ENCODE measurements around the gene GABRB1.

DNA sequence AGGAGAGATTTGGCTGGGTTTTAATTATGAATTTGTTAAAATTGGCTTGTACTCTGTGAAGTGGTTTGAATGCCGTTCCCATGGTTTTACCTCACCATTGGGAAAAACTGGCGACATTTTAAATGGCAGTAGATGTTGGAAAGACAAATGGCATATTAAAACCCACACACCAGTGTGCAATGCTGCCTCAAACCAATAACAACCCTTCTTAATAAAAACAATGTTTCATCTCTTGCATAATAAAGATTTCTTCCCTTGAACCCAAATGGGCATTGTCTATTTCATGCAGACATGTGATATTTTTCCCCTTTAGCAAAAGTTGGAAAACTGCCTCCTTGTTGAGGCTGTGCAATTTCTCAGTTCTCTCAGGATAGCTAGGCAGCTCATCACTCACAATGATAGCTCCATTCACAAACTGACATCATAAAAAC is 33.7 kb downstream of the GABRB1 start:
- TF ChIP-seq EZH2 (optimal IDR thresholded peaks at IDR 0.05; ENCODE audit: low read depth, low read length): no peak
- TF ChIP-seq, protein P1, sequence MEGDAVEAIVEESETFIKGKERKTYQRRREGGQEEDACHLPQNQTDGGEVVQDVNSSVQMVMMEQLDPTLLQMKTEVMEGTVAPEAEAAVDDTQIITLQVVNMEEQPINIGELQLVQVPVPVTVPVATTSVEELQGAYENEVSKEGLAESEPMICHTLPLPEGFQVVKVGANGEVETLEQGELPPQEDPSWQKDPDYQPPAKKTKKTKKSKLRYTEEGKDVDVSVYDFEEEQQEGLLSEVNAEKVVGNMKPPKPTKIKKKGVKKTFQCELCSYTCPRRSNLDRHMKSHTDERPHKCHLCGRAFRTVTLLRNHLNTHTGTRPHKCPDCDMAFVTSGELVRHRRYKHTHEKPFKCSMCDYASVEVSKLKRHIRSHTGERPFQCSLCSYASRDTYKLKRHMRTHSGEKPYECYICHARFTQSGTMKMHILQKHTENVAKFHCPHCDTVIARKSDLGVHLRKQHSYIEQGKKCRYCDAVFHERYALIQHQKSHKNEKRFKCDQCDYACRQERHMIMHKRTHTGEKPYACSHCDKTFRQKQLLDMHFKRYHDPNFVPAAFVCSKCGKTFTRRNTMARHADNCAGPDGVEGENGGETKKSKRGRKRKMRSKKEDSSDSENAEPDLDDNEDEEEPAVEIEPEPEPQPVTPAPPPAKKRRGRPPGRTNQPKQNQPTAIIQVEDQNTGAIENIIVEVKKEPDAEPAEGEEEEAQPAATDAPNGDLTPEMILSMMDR (IDR thresholded peaks at IDR 0.05; ENCODE audit: low read length): no peak
